GM18502 (cell line): ENCODE data around the gene ANKRD49.
A peak's percentile ranks its signal among the peaks of the same experiment; 100 is the strongest.
"Not testable (repeated sequence)": the region's sequence is repeated elsewhere in the genome, so short reads cannot be mapped to it uniquely, and the experiment has no call there.

Source experiments
- ATAC-seq: cut with Tn5 transposase; IDR thresholded peaks from one replicate; pipeline ENCODE4 v1.9.1; 2021; ENCODE audit warnings: mild to moderate bottlenecking; ENCODE audit not compliant: unreplicated experiment, poor library complexity

ANKRD49 gene

DNA sequence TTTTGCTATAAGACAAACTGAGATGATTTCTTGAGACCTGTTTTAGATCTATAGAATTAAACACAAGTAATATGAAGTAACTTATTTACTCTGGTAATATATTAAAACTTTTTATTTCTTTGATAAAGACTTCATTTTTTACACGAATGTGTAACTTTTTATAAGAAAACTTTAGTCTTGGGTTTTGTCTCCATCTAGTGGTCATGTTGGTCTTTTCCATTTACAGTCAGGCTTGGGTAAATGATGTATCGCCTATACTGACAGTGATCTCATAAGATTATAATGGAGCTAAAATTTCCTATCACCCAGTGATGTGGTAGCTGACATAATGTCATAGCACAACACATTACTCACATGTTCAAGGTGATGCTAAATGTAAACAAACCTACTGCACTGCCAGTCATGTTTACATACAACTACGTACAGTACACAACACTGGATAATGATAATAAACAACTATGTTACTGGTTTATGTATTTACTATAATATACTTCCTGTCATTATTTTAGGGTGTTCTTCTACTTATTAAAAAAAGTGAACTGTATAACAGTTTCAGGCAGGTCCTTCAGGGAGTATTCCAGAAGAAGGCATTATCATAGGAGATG is 11.0 kb downstream of the ANKRD49 start:
- ATAC-seq, result peak; percentile 61

DNA sequence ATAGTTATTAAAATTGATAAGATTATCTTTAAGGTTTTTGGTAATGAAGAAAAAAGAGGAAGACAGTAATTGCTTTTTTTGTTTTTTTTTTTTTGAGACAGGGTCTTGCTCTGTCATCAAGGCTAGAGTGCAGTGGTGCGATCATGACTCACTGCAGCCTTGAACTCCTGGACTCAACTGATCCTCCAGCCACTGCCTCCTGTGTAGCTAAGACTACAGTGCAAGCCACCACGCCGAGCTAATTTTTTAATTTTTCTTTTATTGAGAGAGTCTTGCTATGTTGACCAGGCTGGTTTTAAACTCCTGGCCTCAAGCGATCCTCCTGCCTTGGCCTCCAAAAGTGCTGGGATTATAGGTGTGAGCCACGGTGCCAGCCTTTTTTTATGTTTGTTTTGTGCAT is 12.7 kb downstream of the ANKRD49 start:
- ATAC-seq, result not testable (repeated sequence)

DNA sequence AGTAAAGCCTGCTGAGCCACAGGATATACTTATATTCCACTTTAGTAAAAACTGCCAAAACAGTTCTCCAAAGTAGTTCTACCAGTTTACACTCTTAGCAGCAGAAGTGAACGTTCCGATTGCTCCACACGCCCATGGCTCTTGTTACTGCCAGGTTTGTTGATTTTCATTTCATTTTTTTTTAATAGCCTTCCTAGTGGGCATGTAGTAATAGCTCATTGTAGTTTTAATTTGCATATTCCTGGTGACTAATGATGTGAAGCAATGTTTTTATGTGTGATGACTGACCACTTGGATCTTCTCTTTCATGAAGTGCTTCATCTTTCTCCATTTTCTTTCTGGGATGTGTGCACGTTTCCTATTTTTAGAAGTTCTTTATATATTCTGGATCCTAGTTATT is 13.7 kb downstream of the ANKRD49 start:
- no peak for ATAC-seq

DNA sequence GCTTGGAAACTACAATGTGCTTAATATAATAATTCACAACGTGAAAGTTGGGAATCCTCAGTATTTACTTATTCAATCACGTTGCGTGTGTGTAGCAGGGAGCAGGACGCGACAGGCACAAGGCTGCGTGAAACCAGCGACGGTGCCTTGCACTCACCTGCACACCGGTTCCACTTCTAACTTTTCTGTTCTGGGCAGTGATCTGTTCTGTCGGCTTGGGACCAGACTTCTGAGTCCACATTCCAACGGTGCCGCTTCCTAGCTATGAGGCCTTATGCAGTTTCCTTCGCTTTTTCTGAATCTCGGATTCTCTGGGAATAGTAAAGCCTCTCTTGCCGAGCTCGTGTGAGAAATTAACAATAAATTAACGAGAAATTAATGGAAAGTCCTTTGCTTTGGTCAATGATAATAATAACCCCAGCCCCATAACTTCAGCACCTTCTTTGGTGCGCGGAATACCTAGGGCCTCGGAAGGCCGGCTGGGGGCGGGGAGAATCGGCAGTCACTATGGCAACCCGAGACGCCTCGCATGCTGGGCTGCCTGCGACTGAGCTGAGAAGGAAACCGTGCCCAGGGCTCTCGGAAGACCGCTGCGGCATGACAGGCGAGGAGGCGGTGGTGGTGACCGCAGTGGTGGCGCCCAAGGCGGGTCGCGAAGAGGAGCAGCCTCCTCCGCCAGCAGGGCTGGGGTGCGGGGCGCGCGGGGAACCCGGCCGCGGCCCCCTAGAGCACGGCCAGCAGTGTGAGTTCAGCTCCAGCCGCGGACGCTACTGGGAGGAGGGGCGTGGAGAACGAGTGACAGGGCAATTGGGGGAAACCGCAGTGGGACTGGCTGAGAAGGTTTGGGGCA is 18.4 kb downstream of the ANKRD49 start, which contains the start of gene C11orf97:
Gene C11orf97 (plus strand): TSS at position 530 of the 850 bp plus-strand sequence. CDS start 68 bp downstream, at position 598.
- peak; percentile 93 for ATAC-seq

DNA sequence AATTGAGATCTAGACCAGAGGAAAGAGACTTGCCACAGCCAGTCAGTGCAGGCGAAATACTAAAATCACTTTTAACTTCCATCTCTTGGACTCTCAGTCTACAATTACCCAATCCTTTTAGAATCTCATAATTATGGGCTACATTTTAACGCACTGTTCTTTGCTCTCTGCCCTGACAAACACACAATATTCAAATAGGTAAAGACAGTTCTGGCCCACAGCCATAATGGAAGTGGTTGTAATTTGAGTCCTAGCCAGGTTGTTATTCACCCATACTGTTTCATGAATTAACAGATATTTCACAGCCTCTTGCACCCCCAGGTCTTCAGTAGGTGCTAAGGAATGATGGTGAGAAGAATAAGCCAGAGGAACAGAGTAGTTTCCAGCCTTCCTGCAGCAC is 19.3 kb downstream of the ANKRD49 start:
- ATAC-seq, result peak; percentile 37

DNA sequence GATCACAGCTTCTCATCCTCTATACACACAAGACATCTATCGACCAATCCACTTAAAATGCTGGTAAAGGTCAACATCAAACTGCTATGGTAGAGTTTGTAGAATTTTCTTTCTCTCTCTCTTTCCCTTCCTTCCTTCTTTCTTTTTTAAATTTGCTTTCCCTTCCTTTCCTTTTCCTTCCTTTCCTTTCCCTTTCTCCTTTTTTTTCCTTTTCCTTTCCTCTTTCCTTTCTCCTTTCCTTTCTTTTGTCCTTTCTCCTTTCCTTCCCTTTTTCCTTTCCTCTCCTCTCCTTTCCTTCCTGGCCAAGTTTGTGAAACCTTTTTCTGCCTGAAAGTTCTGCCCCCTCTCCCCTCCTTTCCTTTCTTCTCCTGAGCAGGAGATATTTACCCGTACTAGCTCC is 21.6 kb downstream of the ANKRD49 start:
- no peak for ATAC-seq

DNA sequence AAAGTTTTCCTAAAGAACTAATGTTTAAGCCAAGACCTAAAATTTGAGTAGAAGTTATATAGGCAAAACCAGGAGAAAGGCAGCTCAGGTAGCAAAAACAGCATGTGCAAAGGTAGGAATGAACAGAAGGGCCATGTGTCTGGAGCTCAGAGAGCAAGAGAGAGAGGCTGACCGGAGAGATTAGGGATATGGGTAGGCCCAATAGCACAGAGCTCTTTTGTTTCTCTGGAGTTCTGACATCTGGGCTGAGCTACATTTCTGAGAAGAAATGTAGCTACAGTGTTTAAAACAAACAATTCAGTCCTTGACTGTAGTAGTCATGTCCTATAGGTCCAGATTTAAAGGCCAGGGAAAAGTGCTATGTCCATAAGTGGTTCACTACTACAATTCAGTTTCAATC is 22.9 kb downstream of the ANKRD49 start:
- ATAC-seq, result no peak

DNA sequence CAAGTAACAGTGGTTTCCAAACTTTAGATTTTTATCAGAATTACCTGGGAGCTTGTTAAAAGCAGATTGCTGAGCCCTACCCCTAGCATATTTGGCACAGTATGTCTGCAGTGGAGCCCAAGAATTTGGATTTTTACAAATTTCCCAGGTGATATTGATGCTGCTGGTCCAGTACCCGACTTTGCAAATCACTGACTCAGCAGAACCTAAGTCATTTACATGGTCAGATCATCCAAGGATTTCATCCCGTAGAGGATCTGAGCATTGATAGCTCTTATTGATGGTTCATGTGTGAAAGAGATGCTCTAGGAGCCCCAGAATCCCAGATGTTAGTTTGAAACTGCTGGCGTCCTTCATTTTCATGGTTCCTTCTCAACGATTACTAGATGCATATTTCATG is 24.5 kb downstream of the ANKRD49 start:
- no peak for ATAC-seq

DNA sequence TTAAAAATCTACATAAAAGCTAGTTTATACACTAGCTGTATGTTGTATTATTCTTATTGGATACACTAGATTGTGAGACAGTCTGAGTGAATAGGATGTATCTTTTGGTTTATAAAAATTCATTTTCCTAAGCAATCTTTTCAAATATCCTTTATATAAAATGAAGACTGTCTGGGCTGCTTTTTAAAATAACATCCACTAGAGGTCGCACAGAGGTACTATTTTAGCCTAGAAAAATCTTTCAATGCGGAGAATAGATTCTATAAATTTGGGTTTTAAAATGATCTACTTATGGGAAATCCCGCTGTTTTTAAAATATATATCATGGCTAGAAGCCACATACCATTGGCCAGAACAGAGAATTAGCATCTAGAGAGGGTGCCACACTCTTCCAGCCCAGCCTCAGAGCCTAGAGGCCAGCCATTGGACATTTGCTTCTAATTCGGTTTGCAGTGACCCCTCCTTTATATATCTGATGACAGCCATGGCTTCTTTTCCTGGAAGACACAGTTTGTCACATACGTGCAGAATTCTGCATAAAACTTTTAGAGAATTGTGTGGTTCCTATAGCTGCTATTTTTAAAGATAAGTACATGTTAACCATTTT is 25.8 kb downstream of the ANKRD49 start:
- ATAC-seq, result peak; percentile 41

DNA sequence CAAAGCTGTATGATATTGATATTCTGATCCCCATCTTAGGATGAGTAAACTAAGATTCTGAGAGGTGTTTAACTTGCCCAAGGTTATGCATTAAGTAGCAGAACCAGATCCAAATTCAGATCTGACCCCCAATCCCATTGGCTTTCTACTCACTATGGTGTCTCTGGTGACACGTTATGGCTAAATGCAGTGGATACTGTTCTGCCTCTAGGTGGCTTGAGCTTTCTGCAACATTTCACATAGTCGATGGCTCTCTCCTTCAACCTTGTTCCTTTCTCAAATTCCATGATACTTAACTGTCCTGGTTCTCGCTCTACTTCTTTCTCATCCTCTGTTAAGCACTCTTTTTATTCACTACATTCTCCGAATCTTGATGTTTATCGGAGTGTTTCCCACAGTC is 27.9 kb downstream of the ANKRD49 start:
- peak; percentile 68 for ATAC-seq

DNA sequence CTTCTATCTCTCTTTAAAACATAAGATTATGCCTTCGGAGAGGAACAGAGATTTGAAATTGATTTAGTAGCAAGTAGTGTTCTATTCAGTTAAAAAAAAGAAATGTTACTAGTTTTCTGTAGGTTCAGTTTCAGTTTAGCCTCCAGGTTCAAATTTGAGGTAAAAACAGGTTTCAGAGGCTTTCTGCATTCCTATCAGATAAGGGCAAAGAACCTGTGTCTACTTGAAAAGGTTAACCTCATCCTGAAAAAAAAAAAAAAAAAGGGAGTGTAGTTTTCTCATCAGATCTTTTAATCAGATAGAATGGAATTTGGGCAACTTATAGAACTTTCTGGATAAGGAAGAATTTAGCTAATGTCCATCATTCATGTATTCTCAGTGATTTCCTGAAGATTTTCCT is 30.6 kb downstream of the ANKRD49 start:
- no peak for ATAC-seq

DNA sequence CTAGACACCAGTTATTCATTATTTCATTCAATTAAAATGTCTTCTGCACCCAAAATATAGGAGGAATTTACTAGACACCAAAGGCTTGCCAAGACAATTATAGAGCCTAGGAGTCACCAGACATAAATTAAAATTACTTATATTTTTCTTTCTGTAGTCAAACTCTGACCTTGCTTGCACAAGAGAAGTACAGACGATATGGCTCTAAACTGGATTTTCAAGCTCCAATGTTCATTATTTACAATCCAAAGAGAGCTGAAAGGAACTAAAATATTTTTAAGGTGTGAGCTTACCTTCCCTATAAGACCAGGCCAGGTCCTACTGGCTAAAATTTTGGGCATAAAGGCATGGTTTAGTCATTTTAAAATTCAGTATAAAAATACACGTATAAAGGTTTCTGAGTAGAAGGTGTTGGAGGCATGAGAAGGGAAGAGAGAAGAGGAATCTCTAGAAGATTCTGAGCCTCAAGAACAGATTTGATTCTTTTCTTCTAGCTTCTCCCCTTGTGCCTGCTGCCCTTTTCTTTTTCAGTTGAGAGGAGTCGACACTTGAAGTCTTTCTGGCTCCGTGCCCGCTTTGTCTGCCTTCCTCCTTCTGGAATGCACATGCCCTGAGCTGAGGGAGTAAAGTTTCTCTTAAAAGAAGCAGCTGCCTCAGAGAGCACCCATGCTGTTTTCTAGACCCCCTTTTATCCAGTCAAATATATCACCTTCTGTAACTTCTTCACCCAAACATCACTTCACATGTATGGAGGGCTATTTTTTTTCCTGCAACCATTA is 32.0 kb downstream of the ANKRD49 start:
- no peak for ATAC-seq

DNA sequence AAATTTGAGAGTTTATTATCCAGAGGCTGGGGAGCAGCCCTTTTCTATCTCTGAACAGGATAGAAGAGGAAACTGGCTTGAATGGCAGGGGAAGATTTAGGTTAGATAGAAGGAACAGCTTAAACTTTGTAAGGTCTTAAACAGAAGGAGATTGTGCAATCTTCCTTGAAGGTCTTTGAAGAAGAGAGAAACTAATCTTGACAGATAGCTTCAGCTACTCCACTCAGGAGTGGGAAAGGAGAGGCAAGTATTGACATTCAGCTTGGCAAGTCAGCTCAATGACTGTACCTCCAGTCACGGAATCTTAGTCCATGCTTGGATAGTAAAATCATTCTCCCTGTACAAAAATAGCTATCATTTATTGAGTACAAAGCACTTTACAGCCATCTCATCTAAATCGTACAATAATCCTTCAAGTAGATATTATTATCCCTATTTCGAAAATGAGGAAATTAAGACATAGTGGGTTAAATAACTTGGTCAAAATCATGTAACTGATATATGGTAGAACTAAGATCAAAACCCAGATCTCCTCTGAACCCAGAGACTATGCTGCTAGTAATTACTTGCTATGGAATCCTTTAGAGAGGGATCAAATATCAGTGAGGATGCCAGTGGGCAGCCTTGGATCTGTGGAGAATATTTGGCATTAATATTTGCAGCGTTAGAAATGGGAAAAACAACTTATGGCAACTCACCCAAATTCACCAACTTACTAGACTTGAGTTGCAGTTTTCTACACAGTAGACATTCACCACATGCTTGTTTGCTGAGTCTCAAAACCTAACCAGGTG is 33.1 kb downstream of the ANKRD49 start:
- ATAC-seq, result no peak

DNA sequence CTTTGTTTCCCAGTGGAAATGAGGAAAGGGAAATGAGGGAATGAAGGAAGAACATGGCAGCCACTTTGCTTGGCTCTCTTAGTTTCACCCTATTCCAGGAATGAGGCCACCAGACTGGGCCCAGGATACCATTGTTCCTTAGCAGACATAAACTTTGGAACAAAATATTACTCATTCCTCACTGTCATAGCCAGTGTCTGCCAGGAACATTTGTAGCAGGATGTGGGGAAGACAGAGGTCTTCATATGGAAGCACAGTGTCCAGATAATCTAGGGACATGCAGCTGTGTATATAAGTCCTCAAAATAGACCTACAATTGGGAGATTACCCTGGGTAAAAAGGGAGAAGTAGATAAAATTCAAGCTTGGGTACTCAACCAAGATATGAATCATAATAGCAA is 34.8 kb downstream of the ANKRD49 start:
- ATAC-seq, result no peak

DNA sequence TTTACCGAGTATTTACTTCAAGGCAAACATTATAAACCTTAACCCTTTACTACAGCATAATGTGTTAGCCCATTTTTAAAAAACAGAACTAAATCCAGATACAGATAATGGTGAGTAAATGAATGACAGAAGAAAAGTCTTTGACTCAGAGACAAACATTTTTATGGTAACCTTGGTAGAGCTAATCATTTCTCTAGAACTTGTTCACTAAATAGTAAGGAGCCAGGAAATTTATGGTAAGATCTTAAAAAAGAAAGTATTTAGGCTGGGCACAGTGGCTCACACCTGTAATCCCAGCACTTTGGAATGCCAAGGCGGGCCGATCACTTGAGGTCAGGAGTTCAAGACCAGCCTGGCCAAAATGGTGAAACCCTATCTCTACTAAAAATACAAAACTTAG is 38.4 kb downstream of the ANKRD49 start:
- ATAC-seq, result no peak

DNA sequence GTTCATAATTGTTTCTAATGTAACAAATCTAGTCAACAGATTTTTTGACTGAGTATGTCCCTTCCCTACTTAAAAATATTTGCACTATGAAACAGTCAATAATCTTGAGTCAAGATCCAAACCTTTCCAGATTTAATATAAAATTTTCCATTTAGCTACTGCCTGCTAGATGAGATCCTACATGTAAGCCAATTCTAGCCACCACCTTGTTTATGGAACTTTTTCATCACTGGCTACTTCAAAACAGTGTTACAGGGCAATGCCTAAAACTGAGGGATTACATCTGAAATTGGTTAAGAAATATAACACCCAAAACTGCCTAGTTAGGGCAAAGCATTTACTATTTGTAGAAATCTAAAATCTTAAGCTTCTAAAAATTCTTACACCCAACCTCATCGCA is 39.4 kb downstream of the ANKRD49 start:
- ATAC-seq, result no peak

DNA sequence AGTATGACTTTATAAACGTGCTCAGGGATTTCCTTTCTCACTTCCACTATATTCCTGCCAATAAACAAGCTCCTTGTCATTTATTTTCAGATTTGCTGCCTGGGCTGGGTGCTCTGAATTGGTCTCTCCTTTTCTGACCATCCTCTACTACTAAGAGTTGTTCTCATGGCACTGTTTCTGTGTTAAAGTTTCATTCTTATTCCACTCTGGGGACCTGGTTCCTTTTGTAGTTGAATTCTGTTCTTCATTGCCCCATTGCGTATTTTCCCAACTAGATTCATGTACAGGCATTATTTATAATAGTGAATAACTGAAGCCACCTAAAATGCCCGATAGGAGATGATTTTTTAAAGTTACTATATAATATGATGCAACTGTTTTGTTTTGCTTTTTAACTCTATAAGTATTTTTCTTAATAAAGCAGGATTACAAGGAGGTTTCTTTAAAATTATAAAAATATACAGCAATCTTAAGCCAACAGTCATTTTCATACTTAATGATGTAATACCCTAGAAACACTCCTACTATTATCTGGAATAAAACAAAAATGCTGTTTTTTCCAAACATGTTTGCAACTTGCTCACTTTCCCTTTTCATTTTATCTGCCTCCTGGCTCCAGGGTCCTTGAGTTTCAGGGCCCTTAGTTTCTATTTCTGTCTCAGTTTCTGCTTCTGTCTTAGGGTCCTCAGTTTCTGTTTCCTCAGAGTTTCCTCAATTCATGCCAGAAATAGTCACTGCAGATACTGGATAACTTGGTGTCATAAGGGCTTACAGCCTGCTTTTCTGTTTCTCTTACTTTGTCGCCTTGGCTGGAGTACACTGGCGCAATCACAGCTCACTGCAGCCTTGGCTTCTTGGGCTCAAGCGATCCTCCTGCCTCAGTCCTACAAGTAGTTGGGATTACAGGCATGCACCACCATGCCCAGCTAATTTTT is 40.2 kb downstream of the ANKRD49 start:
- no peak for ATAC-seq

DNA sequence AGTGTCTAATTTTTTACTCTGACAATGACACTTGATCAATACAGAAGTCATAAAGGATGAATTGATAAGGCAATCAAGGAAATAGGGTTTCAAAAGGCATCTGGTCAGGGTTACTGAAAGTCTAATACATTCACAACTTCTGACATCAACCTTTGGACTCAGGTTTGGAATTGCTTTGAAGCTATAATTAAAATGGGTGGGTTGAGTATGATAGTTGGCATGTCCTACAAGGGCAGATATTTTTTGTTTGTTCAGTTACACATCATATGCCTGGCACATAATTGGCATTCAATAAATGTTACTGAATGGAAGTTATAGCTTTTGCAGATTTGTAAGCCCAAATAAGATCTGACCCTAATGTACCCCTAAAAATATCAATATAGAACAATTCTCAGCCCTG is 42.6 kb downstream of the ANKRD49 start:
- no peak for ATAC-seq
